Memory B cell (primary cell): ENCODE results near the gene RRM1.
"Not testable (repeated sequence)": the region's sequence is repeated elsewhere in the genome, so short reads cannot be mapped to it uniquely, and the experiment has no call there.

Experiments
- ATAC-seq: fragments of 150-1000 bp; cut with Tn5 transposase; 2 replicates; pipeline ENCODE4 v1.10.0; 2021; ENCODE audit warnings: low read depth, mild to moderate bottlenecking, moderate library complexity
- DNase-seq, 2 donors: peaks; one replicate each; pipeline ENCODE4 v3.0.0; 2022; ENCODE audit warnings: low spot score in 2 of 2
- H3K27ac Mint-ChIP-seq: one replicate; pipeline ENCODE4 v1.8.0; 2022; ENCODE audit warnings: mild to moderate bottlenecking, moderate library complexity, mixed read lengths
- H3K27me3 Mint-ChIP-seq: one replicate; pipeline ENCODE4 v1.8.0; 2022; ENCODE audit warnings: mixed read lengths
- H3K36me3 Mint-ChIP-seq: one replicate; pipeline ENCODE4 v1.8.0; 2022; ENCODE audit warnings: mild to moderate bottlenecking, mixed read lengths
- H3K4me1 Mint-ChIP-seq: one replicate; pipeline ENCODE4 v1.8.0; 2022; ENCODE audit warnings: mixed read lengths
- H3K4me3 Mint-ChIP-seq: one replicate; pipeline ENCODE4 v1.8.0; 2022; ENCODE audit warnings: mild to moderate bottlenecking, moderate library complexity, mixed read lengths
- H3K9me3 Mint-ChIP-seq: one replicate; pipeline ENCODE4 v1.8.0; 2022; ENCODE audit warnings: mixed read lengths

RRM1 gene

DNA sequence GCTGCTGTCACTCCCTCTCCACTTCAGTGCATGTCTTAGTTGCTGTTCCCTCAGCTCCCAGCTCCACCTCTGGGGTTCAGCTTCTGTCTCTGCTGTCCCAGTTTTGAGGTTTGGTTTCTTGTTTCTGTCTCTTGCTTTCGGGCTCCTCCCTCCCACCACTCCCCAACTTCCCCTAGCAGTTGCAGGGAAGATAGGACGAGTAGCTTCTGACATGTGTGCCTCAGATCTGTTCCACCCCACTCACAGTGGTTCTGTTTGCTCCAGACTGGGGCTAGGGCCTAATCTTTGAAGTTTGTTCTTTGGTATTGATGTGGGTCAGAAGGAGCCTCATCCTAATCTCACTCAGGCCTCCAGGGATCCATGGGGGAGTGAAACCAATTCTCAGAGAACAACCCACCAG lies 2.6 kb upstream of the RRM1 start:
- Mint-ChIP-seq H3K36me3 (peaks cover 16% of the 10 kb centered on the region), H3K9me3 (no peaks in the 10 kb centered on the region), H3K27ac (peak overlapping the region; percentile 82), H3K27me3 (no peaks in the 10 kb centered on the region), H3K4me1 (peaks cover 25% of the 10 kb centered on the region), H3K4me3 (no peak overlapping the region)
- ATAC-seq (no peak), DNase-seq (no peak)

DNA sequence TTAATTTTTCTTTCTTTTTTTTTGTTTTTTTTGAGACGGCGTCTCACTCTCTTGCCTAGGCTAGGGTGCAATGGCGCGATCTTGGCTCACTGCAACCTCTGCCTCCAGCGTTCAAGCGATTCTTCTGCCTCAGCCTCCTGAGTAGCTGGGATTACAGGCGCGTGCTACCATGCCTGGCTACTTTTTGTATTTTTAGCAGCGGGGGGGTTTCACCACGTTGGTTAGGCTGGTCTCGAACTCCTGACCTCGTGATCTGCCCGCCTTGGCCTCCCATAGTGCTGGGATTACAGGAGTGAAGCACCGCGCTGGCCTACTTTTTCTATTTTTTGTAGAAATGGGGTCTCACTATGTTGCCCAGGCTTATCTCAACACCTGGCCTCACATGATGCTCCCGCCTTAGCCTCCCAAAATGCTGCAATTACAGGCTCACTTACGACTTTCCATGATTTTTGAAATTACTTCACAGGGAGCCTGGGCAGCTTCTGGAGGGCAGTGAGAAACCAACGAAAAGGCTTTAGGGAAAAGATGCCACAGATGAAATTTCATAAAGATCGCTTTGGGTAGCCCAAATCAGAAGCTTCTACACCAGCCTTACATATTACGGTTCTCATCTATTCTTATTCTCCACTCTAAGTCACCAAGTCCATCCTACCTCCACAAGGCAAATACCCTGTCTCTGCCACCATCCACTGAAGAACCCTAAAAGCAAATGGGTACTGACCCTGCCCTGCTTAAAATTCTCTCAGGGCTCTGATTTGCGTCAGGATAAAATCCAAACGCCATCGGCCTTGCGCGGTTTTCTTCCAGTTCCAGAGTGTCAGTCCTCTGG lies 866 bp upstream of the RRM1 start:
- peaks cover 31% of the 10 kb centered on the region for H3K4me1 Mint-ChIP-seq
- H3K4me3 Mint-ChIP-seq = peak overlapping the region; percentile 98
- peak overlapping the region; percentile 96 for H3K27ac Mint-ChIP-seq
- H3K27me3 Mint-ChIP-seq = no peaks in the 10 kb centered on the region
- no peaks in the 10 kb centered on the region for H3K9me3 Mint-ChIP-seq
- H3K36me3 Mint-ChIP-seq = peaks cover 10% of the 10 kb centered on the region
- DNase-seq (no peak), ATAC-seq (no peak)

DNA sequence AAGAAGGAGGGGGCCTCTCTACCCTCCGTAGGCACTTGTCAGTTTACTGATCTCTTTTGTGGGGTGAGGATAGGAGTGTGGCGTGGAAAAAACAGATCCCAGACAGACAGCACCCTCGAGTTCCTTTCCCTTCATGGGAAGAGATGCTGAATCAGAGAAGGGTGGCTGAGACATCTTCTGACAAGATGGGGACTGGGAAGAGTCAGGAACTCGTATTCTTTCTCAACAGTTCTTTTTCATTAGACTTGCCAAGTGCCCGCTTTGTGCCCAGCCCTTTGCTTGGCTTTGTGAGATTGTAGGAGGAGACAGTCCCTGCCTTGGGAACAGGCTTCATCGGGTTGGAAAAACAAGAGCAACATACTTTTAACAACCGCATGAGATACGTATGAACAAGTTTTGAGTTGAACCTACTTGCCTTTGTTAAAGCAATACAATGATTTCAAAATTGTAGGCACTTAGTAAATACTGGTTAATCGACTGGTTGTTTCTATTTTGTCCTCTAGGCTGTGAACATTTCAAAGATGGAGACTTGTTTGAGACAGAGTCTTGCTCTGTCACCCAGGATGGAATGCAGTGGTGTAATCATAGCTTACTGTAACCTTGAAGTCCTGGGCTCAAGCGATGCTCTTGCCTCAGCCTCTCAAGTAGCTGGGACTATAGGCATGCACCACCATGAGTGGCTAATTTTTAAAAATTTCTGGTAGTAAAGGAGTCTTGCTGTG lies 1.1 kb downstream of the RRM1 start:
- peaks cover 32% of the 10 kb centered on the region for H3K4me1 Mint-ChIP-seq
- DNase-seq (no peak), ATAC-seq (no peak)
- H3K4me3 Mint-ChIP-seq = peak overlapping the region; percentile 98
- H3K27ac Mint-ChIP-seq = peak overlapping the region; percentile 96
- peaks cover 14% of the 10 kb centered on the region for H3K36me3 Mint-ChIP-seq
- no peaks in the 10 kb centered on the region for H3K27me3 Mint-ChIP-seq
- no peaks in the 10 kb centered on the region for H3K9me3 Mint-ChIP-seq

DNA sequence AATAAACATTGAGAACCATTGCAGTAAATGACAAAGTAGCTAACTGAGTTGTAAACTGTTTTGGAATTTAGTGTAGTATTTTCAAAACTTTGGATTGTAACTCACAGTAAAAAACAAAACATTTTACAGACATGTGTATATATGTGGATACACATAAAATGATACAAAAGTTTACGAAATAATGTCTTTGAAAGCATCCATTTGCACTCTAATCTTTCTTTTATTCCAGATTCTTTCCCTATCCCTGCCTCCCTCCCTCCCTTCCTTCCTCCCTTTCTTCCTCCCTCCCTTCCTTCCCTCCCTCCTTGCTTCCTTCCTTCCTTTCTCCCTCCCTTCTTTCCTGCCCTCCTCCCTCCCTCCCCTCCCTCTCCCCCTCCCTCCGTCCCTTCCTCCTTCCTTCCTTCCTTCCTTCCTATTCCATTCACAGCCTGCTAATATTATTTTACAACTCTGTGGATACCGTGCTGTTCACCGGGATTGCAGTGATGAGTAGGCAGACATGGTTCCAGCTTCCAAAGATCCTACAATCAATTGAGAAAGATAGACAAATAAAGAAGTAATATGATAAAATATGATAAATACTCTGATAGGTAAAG lies 3.5 kb downstream of the RRM1 start:
- Mint-ChIP-seq H3K4me1 (peaks cover 34% of the 10 kb centered on the region), H3K27ac (no peak overlapping the region), H3K27me3 (no peaks in the 10 kb centered on the region), H3K4me3 (no peak overlapping the region), H3K9me3 (no peaks in the 10 kb centered on the region), H3K36me3 (peaks cover 11% of the 10 kb centered on the region)
- ATAC-seq (no peak), DNase-seq (no peak)

DNA sequence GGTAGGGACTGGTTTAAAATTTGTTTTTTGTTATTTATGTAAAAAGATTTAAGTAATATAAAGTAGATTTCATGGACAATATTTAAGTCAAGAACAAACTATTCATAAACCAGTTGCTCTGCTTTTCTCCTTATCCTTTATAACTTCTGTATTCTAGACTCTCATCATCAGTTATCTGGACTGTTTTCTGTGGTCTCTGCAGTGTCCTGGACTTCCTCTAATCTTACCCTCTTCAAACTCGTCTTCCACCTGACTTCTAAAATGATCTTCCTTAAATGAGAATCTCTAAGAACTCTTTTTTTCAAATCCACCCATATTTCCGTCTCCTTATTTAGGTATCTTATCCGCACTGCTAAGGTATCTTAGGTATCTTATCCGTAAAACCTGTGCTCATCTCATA lies 8.1 kb downstream of the RRM1 start:
- DNase-seq (no peak), ATAC-seq (no peak)
- Mint-ChIP-seq H3K4me1 (peaks cover 16% of the 10 kb centered on the region), H3K9me3 (no peaks in the 10 kb centered on the region), H3K4me3 (no peak overlapping the region), H3K36me3 (peaks cover 16% of the 10 kb centered on the region), H3K27me3 (no peaks in the 10 kb centered on the region), H3K27ac (peak overlapping the region; percentile 17)

DNA sequence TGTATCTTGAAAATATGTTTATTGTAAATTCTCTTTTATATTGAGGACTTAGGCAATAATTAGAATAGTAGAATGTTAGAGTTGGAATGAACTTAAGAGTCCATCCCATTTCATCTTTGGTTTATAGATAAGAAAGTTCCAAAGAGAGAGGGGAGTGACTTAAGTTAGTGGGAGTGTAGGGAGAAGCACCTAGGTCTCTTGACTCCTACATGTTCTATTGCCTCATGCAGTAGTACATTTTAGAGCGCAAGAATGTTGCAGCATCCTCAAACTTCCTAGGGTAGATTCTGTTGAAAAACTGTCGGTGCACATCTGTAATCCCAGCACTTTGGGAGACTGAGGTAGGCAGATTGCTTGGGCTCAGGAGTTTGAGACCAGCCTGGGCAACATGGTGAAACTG lies 8.7 kb downstream of the RRM1 start:
- H3K27ac Mint-ChIP-seq = peak overlapping the region; percentile 17
- peaks cover 15% of the 10 kb centered on the region for H3K4me1 Mint-ChIP-seq
- DNase-seq (no peak), ATAC-seq (no peak)
- H3K4me3 Mint-ChIP-seq = no peak overlapping the region
- no peaks in the 10 kb centered on the region for H3K9me3 Mint-ChIP-seq
- no peaks in the 10 kb centered on the region for H3K27me3 Mint-ChIP-seq
- H3K36me3 Mint-ChIP-seq = peaks cover 17% of the 10 kb centered on the region

DNA sequence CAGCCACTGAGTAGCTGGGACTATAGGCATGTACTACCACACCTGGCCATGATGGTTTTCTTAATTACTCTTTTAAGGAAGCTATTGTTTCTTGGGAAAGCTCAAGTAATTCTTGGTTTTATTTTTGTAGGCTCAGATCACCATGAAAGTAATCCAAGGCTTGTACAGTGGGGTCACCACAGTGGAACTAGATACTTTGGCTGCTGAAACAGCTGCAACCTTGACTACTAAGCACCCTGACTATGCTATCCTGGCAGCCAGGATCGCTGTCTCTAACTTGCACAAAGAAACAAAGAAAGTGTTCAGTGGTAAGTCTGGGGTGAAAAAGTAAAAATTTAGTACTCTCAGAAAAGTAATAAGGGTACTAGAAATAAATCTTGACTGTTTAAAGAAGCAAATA lies 11.3 kb downstream of the RRM1 start:
- no peaks in the 10 kb centered on the region for H3K27me3 Mint-ChIP-seq
- no peak overlapping the region for H3K4me3 Mint-ChIP-seq
- no peaks in the 10 kb centered on the region for H3K9me3 Mint-ChIP-seq
- H3K4me1 Mint-ChIP-seq = peaks cover 4% of the 10 kb centered on the region
- ATAC-seq = no peak
- no peak overlapping the region for H3K27ac Mint-ChIP-seq
- H3K36me3 Mint-ChIP-seq = peaks cover 12% of the 10 kb centered on the region
- no peak for DNase-seq

DNA sequence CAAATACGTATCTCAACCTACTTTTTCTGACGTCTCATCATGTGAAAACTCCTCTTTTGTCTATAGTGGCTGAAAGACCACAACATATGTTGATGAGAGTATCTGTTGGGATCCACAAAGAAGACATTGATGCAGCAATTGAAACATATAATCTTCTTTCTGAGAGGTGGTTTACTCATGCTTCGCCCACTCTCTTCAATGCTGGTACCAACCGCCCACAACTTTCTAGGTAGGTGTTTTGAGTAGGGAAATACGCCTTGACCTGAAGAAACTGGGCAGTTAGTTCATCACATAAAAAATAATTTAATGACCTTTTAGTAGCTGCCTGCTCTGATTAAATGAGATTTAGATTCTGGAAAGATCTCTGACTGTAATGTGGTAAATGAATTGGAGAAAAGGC lies 17.2 kb downstream of the RRM1 start:
- no peaks in the 10 kb centered on the region for H3K27me3 Mint-ChIP-seq
- no peak for DNase-seq
- no peak overlapping the region for H3K4me3 Mint-ChIP-seq
- H3K36me3 Mint-ChIP-seq = peaks cover 25% of the 10 kb centered on the region
- H3K4me1 Mint-ChIP-seq = no peaks in the 10 kb centered on the region
- H3K9me3 Mint-ChIP-seq = no peaks in the 10 kb centered on the region
- H3K27ac Mint-ChIP-seq = no peak overlapping the region
- no peak for ATAC-seq

DNA sequence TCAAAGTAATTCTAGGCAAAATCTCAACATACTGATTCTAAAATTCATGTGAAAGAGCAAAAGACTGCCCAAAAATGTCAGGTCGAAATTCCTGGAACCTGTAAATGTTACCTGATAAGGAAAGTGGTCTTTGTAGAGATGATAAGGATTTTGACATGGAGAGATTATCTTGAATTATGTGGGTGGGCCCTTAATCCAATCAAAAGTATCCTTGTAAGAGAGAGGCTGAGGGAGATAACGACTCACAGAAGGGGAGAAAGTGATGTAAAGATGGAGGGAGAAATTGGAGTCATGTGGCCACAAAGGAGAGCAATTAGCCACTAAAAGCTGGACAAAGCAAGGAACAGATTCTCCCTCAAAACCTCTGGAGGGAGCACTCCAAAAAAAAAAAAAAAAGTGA lies 20.5 kb downstream of the RRM1 start:
- Mint-ChIP-seq H3K4me3 (no peak overlapping the region), H3K9me3 (no peaks in the 10 kb centered on the region), H3K36me3 (peaks cover 28% of the 10 kb centered on the region), H3K27me3 (no peaks in the 10 kb centered on the region), H3K27ac (peak overlapping the region; percentile 7), H3K4me1 (no peaks in the 10 kb centered on the region)
- ATAC-seq = no peak
- DNase-seq = no peak

DNA sequence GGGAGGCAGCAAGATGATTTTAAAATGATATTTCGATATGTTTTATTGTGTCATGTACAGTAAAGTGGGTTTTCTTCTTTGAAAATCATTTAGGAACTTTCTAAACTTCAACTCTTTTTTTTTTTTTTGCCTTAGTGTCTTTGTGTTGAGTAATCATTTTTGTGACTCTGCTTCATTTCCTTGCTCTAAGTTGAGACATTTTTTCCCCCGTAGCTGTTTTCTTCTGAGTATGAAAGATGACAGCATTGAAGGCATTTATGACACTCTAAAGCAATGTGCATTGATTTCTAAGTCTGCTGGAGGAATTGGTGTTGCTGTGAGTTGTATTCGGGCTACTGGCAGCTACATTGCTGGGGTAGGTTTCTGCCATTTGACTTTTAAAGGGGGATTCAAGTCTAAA lies 23.5 kb downstream of the RRM1 start:
- no peak overlapping the region for H3K27ac Mint-ChIP-seq
- H3K4me3 Mint-ChIP-seq = no peak overlapping the region
- H3K9me3 Mint-ChIP-seq = no peaks in the 10 kb centered on the region
- ATAC-seq (no peak), DNase-seq (no peak)
- H3K27me3 Mint-ChIP-seq = no peaks in the 10 kb centered on the region
- peaks cover 32% of the 10 kb centered on the region for H3K36me3 Mint-ChIP-seq
- no peaks in the 10 kb centered on the region for H3K4me1 Mint-ChIP-seq

DNA sequence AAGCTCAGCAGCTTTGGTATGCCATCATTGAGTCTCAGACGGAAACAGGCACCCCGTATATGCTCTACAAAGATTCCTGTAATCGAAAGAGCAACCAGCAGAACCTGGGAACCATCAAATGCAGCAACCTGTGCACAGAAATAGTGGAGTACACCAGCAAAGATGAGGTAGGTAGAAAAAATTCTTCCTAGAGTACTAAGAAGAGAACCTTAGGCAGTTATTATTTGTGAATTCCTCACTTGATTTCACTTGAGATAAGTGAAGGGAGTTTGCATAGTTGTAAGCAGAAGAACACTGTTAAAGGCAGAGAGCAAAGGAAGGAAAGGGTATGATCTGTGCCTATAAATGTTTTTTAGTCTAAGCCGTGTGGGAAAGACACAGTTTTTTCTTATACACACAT lies 28.6 kb downstream of the RRM1 start:
- peaks cover 47% of the 10 kb centered on the region for H3K36me3 Mint-ChIP-seq
- ATAC-seq (no peak), DNase-seq (no peak)
- no peaks in the 10 kb centered on the region for H3K4me1 Mint-ChIP-seq
- H3K4me3 Mint-ChIP-seq = no peak overlapping the region
- no peak overlapping the region for H3K27ac Mint-ChIP-seq
- no peaks in the 10 kb centered on the region for H3K9me3 Mint-ChIP-seq
- no peaks in the 10 kb centered on the region for H3K27me3 Mint-ChIP-seq

DNA sequence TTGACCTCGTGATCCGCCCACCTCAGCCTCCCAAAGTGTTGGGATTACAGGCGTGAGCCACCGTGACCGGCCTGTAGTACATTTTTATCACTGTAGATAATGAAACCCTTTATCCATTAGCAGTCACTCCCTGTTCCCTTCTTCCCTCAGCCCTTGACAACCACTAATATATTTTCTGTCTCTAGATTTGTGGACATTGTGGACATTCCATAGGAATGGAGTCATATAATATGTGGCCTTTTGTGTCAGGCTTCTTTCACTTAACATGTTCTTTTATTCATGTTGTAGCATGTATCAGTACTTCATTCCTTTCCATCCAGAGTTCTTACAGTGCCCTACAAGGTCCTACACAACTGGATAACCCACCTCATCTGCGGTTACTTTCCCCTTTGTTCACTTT lies 30.5 kb downstream of the RRM1 start:
- DNase-seq = no peak
- Mint-ChIP-seq H3K4me3 (no peak overlapping the region), H3K36me3 (peaks cover 50% of the 10 kb centered on the region), H3K4me1 (no peaks in the 10 kb centered on the region), H3K9me3 (no peaks in the 10 kb centered on the region), H3K27ac (no peak overlapping the region), H3K27me3 (no peaks in the 10 kb centered on the region)
- no peak for ATAC-seq

DNA sequence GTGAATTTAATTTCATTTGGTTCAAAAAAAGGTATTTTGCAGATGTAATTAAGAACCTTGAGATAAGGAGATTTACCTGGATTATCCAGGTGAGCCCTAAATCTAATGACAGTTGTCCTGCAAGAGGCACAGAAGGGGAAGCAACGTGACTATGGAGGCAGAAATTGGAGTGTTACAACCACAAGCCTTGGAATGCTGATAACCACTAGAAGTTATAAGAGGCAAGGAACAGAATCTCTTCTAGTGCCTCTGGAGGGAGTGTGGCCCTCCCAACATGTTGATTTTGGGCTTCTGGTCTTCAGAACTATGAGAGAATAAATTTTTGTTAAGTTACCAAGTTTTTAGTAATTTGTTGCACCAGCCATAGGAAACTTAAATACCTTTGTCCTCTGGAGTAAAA lies 32.8 kb downstream of the RRM1 start:
- no peak overlapping the region for H3K27ac Mint-ChIP-seq
- no peaks in the 10 kb centered on the region for H3K4me1 Mint-ChIP-seq
- no peak for ATAC-seq
- H3K27me3 Mint-ChIP-seq = no peaks in the 10 kb centered on the region
- no peaks in the 10 kb centered on the region for H3K9me3 Mint-ChIP-seq
- no peak overlapping the region for H3K4me3 Mint-ChIP-seq
- H3K36me3 Mint-ChIP-seq = peaks cover 50% of the 10 kb centered on the region
- DNase-seq = no peak

DNA sequence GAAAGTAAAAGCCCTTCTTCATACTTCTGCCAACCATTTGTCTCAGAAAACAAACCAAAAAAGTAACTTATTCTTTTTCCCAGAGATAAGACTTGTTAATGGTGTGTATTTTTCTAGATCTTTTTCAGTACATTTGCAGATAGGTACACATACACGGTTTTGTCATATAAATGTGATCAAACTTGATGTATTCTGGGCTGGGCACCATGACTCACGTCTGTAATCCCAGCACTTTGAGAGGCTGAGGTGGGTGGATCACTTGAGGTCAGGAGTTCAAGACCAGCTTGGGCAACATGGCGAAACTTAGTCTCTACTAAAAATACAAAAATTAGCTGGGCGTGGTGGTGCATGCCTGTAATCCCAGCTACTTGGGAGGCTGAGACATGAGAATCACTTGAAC lies 35.6 kb downstream of the RRM1 start:
- not testable (repeated sequence) for ATAC-seq, H3K9me3 Mint-ChIP-seq, H3K27me3 Mint-ChIP-seq, H3K4me3 Mint-ChIP-seq, H3K27ac Mint-ChIP-seq, H3K4me1 Mint-ChIP-seq, DNase-seq
- H3K36me3 Mint-ChIP-seq = peaks cover 42% of the 10 kb centered on the region
